ENCODE data around the gene ACVR2A.

- TF ChIP-seq CTCF (IDR thresholded peaks at IDR 0.05; ENCODE audit: poor library complexity, severe bottlenecking) (no peak), TAF1 (IDR thresholded peaks at IDR 0.05; ENCODE audit: low read depth) (no peak), REST (IDR thresholded peaks at IDR 0.05; ENCODE audit: borderline replicate concordance) (peak; percentile 29), EZH2 (IDR thresholded peaks at IDR 0.05; ENCODE audit: borderline replicate concordance, insufficient read depth, low read length, poor library complexity, severe bottlenecking) (no peak), MXI1 (conservative IDR thresholded peaks at IDR 0.05; ENCODE audit: poor library complexity, severe bottlenecking) (no peak), POLR2AphosphoS5 (IDR thresholded peaks at IDR 0.05) (peak; percentile 31)
Measured at GRCh38 chr2:147846412-147847081, 1.7 kb downstream of the ACVR2A start.
